ENCODE data around the gene LASP1NB.

Gene LASP1NB

DNA sequence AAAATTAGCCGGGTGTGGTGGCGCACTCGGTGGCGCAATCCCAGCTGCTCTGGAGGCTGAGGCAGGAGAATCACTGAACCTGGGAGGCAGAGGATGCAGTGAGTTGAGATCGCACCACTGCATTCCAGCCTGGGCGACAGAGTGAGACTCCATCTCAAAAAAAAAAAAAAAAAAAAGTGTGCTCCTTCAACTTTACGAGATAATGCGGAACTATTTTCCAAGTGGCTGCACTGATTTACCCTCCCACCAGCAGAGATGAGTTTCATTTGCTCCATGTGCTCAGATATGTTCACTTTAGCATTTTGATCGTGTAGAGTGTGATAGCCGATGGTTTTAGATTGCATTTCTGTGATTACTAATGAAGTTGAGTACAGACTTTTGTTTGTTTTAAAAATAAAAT, 20.0 kb upstream of the LASP1NB start:
- 98% methylated on average over 10 of the region's 10 CpGs for WGBS
- DNase-seq (ENCODE audit: low spot score): no peak
- Histone ChIP-seq H3K36me3 (ENCODE audit: control insufficient read depth in 4 of 4, insufficient read depth in 3 of 4, low read depth in 1 of 4, low read length in 3 of 4) (peaks cover 4 to 10% (median 8%) of the 10 kb centered on the region in 4 donors), H3K4me3 (ENCODE audit: low read depth in 1 of 3, low read length in 3 of 3) (no peak overlapping the region), H3K4me1 (ENCODE audit: control insufficient read depth in 4 of 4, insufficient read depth in 4 of 4, low read length in 3 of 4) (peaks cover 3 to 11% (median 10%) of the 10 kb centered on the region in 4 donors), H3K27ac (ENCODE audit: low read depth in 1 of 2, low read length in 2 of 2) (no peak overlapping the region), H3K9me3 (ENCODE audit: control insufficient read depth in 4 of 4, low read length in 3 of 4) (no peaks in the 10 kb centered on the region), H3K9ac (ENCODE audit: low read depth in 1 of 2, low read length in 2 of 2) (no peak overlapping the region), H3K27me3 (ENCODE audit: control insufficient read depth in 4 of 4, insufficient read depth in 4 of 4, low read length in 3 of 4) (no peaks in the 10 kb centered on the region)
- TF ChIP-seq HNF4A (conservative IDR thresholded peaks at IDR 0.05) (no peak), JUND (IDR thresholded peaks at IDR 0.05) (no peak), RXRA (IDR thresholded peaks at IDR 0.05) (no peak), HNF4G (IDR thresholded peaks at IDR 0.05) (no peak), EGR1 (IDR thresholded peaks at IDR 0.05; ENCODE audit: low read depth in 2 of 2) (no peak), GABPA (IDR thresholded peaks at IDR 0.05 in 1 of 2, conservative IDR thresholded peaks at IDR 0.05 in 1 of 2) (no peak)
- TF ChIP-seq, protein P1, sequence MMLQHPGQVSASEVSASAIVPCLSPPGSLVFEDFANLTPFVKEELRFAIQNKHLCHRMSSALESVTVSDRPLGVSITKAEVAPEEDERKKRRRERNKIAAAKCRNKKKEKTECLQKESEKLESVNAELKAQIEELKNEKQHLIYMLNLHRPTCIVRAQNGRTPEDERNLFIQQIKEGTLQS (IDR thresholded peaks at IDR 0.05): no peak
- TF ChIP-seq, protein P2, sequence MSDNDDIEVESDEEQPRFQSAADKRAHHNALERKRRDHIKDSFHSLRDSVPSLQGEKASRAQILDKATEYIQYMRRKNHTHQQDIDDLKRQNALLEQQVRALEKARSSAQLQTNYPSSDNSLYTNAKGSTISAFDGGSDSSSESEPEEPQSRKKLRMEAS (IDR thresholded peaks at IDR 0.05): no peak
- TF ChIP-seq, protein P3, sequence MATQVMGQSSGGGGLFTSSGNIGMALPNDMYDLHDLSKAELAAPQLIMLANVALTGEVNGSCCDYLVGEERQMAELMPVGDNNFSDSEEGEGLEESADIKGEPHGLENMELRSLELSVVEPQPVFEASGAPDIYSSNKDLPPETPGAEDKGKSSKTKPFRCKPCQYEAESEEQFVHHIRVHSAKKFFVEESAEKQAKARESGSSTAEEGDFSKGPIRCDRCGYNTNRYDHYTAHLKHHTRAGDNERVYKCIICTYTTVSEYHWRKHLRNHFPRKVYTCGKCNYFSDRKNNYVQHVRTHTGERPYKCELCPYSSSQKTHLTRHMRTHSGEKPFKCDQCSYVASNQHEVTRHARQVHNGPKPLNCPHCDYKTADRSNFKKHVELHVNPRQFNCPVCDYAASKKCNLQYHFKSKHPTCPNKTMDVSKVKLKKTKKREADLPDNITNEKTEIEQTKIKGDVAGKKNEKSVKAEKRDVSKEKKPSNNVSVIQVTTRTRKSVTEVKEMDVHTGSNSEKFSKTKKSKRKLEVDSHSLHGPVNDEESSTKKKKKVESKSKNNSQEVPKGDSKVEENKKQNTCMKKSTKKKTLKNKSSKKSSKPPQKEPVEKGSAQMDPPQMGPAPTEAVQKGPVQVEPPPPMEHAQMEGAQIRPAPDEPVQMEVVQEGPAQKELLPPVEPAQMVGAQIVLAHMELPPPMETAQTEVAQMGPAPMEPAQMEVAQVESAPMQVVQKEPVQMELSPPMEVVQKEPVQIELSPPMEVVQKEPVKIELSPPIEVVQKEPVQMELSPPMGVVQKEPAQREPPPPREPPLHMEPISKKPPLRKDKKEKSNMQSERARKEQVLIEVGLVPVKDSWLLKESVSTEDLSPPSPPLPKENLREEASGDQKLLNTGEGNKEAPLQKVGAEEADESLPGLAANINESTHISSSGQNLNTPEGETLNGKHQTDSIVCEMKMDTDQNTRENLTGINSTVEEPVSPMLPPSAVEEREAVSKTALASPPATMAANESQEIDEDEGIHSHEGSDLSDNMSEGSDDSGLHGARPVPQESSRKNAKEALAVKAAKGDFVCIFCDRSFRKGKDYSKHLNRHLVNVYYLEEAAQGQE (IDR thresholded peaks at IDR 0.05): no peak

DNA sequence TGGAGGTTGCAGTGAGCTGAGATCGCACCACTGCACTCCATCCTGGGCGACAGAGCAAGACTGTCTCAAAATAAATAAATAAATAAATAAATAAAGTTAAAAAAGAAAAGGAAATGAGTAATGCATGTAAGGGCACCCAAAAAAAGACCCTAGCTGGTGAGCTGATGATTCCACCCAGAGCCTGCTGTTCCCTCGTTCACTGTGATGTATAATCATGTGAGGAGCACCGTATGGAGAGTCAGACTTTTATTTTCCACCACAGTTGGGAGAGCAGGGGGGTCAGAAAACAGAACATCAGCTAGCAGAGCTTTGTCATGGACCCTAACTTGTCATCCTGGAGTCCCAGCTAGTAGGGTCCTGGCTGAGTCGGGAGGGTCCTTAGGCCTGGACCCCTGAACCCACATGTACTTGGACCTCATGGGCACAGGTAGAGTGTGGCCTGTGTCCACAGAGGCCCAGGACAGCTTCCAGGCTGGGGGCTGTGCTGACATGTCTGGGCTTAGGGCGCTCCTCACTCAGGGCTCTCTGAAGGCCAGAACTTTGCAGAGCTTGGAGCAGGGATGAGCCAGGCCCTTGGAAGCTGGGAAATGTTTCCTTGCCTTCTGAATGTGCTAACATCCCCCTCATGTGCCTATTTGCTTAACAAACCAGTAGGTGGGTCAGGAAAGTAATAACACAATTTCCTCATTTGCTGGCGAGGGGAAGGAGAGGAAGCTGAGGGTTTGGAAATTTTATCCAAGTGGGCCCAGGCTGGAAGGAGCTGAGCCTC, 18.8 kb upstream of the LASP1NB start:
- Histone ChIP-seq H3K27ac (ENCODE audit: low read depth in 1 of 2, low read length in 2 of 2) (no peak overlapping the region), H3K36me3 (ENCODE audit: control insufficient read depth in 4 of 4, insufficient read depth in 3 of 4, low read depth in 1 of 4, low read length in 3 of 4) (peaks cover 4 to 11% (median 6%) of the 10 kb centered on the region in 4 donors), H3K4me1 (ENCODE audit: control insufficient read depth in 4 of 4, insufficient read depth in 4 of 4, low read length in 3 of 4) (peaks cover 2 to 10% (median 7%) of the 10 kb centered on the region in 4 donors), H3K9me3 (ENCODE audit: control insufficient read depth in 4 of 4, low read length in 3 of 4) (no peaks in the 10 kb centered on the region), H3K4me3 (ENCODE audit: low read depth in 1 of 3, low read length in 3 of 3) (no peak overlapping the region), H3K27me3 (ENCODE audit: control insufficient read depth in 4 of 4, insufficient read depth in 4 of 4, low read length in 3 of 4) (no peaks in the 10 kb centered on the region), H3K9ac (ENCODE audit: low read depth in 1 of 2, low read length in 2 of 2) (no peak overlapping the region)
- DNase-seq (ENCODE audit: low spot score): no peak
- 90% methylated on average over 7 of the region's 7 CpGs for WGBS
- TF ChIP-seq, protein P4, sequence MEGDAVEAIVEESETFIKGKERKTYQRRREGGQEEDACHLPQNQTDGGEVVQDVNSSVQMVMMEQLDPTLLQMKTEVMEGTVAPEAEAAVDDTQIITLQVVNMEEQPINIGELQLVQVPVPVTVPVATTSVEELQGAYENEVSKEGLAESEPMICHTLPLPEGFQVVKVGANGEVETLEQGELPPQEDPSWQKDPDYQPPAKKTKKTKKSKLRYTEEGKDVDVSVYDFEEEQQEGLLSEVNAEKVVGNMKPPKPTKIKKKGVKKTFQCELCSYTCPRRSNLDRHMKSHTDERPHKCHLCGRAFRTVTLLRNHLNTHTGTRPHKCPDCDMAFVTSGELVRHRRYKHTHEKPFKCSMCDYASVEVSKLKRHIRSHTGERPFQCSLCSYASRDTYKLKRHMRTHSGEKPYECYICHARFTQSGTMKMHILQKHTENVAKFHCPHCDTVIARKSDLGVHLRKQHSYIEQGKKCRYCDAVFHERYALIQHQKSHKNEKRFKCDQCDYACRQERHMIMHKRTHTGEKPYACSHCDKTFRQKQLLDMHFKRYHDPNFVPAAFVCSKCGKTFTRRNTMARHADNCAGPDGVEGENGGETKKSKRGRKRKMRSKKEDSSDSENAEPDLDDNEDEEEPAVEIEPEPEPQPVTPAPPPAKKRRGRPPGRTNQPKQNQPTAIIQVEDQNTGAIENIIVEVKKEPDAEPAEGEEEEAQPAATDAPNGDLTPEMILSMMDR (IDR thresholded peaks at IDR 0.05; ENCODE audit: low read depth, low read length, missing input control): no peak
- TF ChIP-seq GABPA (IDR thresholded peaks at IDR 0.05 in 1 of 2, conservative IDR thresholded peaks at IDR 0.05 in 1 of 2): no peak
- TF ChIP-seq, protein P1 (IDR thresholded peaks at IDR 0.05): no peak
- no peak for TF ChIP-seq RXRA (IDR thresholded peaks at IDR 0.05)
- TF ChIP-seq EGR1 (IDR thresholded peaks at IDR 0.05; ENCODE audit: low read depth in 2 of 2): no peak
- no peak for TF ChIP-seq TAF1 (conservative IDR thresholded peaks at IDR 0.05)
